SK-N-MC (cell line): ENCODE measurements around the gene CD96.

Experiments
- DNase-seq: peaks from one replicate; pipeline ENCODE4 v3.0.0-alpha.2; 2011; ENCODE audit warnings: low read depth, low spot score
- H3K27ac ChIP-seq: fragments of 200-600 bp; sonication (generic); 2 replicates; pipeline ENCODE4 v1.5.1; 2016; ENCODE audit warnings: mixed run types
- H3K36me3 ChIP-seq: fragments of 200-600 bp; sonication (generic); 2 replicates; pipeline ENCODE4 v1.6.1; 2017; ENCODE audit warnings: antibody characterized with exemption, low read length, mixed read lengths; ENCODE audit not compliant: insufficient read depth
- H3K4me3 ChIP-seq: fragments of 200-600 bp; sonication (generic); 2 replicates; pipeline ENCODE4 v1.5.1; 2016
- H3K9ac ChIP-seq: fragments of 200-600 bp; sonication (generic); 2 replicates; pipeline ENCODE4 v1.8.0; 2017; ENCODE audit warnings: mixed run types, mixed read lengths; ENCODE audit not compliant: insufficient read length
- H3K9me3 ChIP-seq: fragments of 200-600 bp; sonication (generic); 2 replicates; pipeline ENCODE4 v1.6.1; 2017; ENCODE audit warnings: low read depth, mild to moderate bottlenecking, antibody characterized with exemption, low read length, moderate library complexity, mixed read lengths
- EZH2 ChIP-seq: fragments of 200-600 bp; sonication (generic); IDR thresholded peaks from one replicate; pipeline ENCODE4 v1.6.1; 2017; ENCODE audit warnings: antibody characterized with exemption
- FOXP2 ChIP-seq: optimal IDR thresholded peaks from 2 replicates; pipeline ENCODE3; 2011; ENCODE audit warnings: mild to moderate bottlenecking, moderate library complexity; ENCODE audit not compliant: insufficient read depth; ENCODE audit errors: extremely low read length, control extremely low read depth
- POLR2AphosphoS5 ChIP-seq: IDR thresholded peaks from 2 replicates; pipeline ENCODE4 v1.6.1; 2012; ENCODE audit warnings: mild to moderate bottlenecking, low read depth, low read length, borderline replicate concordance

CD96 gene

DNA sequence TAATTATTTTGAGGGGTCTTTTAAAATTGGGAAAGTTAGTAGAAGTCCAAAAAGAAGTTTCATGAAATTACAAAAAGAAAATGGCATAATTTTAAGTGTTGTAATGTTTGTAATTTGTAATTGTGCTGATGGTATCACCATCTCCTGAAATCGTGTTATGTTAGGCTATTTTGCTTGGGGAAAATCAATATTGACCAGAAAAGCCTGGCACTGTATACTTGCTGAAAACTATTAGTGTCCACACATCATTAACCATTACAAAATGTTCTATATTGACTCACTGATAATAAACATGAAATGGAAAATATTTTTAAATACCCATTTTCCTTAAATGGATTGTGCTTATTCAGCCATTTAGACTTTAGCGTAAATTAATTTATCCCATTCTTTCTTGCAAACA, 93.4 kb downstream of the CD96 start:
- Histone ChIP-seq H3K9ac (no peak overlapping the region), H3K36me3 (no peaks in the 10 kb centered on the region), H3K9me3 (no peaks in the 10 kb centered on the region), H3K27ac (no peak overlapping the region), H3K4me3 (no peak overlapping the region)
- no peak for DNase-seq
- TF ChIP-seq POLR2AphosphoS5 (no peak), FOXP2 (no peak), EZH2 (no peak)

DNA sequence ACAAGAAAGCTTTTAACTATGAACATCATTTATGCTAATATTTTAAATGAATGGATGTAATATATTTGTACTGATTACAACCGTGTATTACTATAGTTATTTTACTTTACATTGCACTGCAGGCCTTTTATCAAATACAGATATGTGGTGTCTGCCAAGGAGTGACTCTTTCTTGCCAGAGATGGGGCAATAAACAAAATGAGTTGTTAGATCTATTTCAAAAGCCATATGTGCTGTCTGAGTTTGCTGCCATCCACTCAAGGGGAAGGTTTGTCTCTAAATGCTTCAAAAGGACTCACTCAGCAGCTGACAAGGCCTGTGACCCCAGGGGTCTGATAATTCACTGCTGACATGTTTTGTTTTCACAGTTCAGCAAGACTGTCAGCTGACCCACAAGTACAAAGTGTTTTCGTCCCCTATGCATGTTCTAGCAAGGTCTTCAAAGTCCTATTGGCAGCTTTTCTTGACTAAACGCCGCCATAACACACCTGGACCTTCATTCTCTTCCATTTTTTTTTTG, 94.4 kb downstream of the CD96 start:
- H3K4me3 ChIP-seq: no peak overlapping the region
- no peak for DNase-seq
- H3K36me3 ChIP-seq: no peaks in the 10 kb centered on the region
- TF ChIP-seq EZH2: no peak
- TF ChIP-seq POLR2AphosphoS5: no peak
- no peak for TF ChIP-seq FOXP2
- no peaks in the 10 kb centered on the region for H3K9me3 ChIP-seq
- no peak overlapping the region for H3K27ac ChIP-seq
- no peak overlapping the region for H3K9ac ChIP-seq

DNA sequence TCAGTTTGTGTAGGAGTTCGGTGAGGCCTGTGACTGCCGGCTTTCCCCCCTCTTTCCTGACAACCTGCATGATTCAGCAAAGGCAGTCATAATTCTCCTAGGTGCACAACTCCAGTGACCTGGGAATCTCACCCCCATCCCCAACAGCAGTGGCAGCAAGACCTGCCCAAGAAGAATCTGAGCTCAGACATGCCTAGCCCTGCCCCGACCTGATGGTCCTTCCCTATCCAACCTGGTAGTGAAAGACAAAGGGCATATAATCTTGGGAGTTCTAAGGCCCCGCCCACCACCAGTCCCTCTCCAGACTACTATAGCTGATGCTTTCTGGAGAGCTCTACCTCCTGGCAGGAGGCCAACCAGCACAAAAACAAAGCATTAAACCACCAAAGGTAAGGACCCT, 97.3 kb downstream of the CD96 start:
- Histone ChIP-seq H3K9me3 (no peaks in the 10 kb centered on the region), H3K9ac (no peak overlapping the region), H3K36me3 (no peaks in the 10 kb centered on the region), H3K4me3 (no peak overlapping the region), H3K27ac (no peak overlapping the region)
- TF ChIP-seq POLR2AphosphoS5: no peak
- no peak for TF ChIP-seq FOXP2
- TF ChIP-seq EZH2: no peak
- DNase-seq: no peak

DNA sequence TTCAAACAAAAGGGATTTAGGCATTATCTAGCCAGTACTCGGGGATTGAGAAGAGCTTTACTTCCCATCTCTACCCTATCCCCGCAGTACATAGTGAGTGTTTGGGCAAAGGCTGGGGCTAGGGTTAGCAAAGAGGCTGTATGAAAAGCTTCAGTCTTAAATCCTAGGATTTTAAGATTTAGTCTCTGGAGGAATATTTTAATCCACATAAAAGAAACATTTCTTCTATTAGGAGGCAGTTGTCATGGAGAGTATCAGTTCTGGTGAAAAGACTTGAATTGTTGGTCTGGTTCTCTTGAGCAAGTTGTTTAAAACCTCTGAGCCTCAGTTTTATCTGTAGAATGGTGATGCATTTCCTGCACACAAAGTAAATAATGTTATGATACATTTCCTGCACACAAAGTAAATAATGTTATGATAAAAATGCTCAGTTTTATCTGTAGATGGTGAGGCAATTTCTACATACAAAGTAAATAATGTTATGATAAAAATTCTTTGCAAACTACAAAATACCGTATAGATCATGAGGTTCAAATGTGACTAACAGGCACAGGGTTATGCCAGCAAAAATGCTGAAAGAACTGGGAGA, 107.1 kb downstream of the CD96 start:
- H3K9me3 ChIP-seq: no peaks in the 10 kb centered on the region
- no peak overlapping the region for H3K4me3 ChIP-seq
- H3K36me3 ChIP-seq: no peaks in the 10 kb centered on the region
- no peak overlapping the region for H3K9ac ChIP-seq
- H3K27ac ChIP-seq: no peak overlapping the region
- TF ChIP-seq FOXP2 (no peak), EZH2 (no peak), POLR2AphosphoS5 (no peak)
- no peak for DNase-seq

DNA sequence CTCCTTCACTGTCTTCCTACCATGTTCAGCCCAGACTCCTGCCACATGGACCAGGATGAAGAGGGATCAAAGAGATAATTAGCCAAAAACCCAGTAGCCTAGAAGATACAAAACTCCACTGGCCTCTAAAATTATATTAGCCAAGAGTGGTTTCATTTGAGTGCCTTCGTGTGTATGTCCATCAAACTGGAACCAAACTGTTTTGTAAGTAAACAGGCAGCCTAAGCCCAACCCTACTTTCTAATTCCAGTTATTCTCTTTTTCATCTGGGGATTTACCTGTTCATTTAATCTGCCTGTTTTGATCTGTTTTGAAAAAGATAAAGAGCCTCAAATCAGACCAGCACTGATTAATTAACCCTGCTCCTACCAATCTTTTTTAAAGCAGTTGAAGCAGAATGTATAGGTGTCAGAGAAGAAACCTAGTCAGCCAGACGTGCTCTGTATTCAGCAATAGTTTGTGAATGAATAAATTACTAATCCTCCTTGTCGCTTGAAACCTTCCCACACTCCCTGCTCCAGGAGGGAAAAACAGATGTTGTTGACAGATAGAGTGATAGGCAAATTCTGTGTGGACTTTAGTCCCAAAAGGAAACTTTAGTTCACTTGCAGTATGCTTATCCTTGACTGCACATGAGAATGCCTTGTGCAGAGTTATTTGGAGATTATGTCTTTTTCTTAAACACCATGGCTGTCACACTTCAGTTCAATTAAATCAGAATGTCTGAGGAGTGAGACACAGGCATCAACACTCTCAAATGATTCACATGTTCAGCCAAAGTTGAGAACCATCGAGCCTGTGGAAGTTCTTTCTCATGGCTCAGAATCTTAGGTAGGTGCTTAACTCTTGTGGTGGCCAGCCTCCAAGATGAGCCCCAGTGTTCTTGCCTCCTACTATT, 108.6 kb downstream of the CD96 start:
- H3K9me3 ChIP-seq: no peaks in the 10 kb centered on the region
- DNase-seq: no peak
- TF ChIP-seq POLR2AphosphoS5: no peak
- no peak for TF ChIP-seq EZH2
- no peak for TF ChIP-seq FOXP2
- H3K9ac ChIP-seq: no peak overlapping the region
- H3K36me3 ChIP-seq: no peaks in the 10 kb centered on the region
- no peak overlapping the region for H3K4me3 ChIP-seq
- H3K27ac ChIP-seq: no peak overlapping the region

DNA sequence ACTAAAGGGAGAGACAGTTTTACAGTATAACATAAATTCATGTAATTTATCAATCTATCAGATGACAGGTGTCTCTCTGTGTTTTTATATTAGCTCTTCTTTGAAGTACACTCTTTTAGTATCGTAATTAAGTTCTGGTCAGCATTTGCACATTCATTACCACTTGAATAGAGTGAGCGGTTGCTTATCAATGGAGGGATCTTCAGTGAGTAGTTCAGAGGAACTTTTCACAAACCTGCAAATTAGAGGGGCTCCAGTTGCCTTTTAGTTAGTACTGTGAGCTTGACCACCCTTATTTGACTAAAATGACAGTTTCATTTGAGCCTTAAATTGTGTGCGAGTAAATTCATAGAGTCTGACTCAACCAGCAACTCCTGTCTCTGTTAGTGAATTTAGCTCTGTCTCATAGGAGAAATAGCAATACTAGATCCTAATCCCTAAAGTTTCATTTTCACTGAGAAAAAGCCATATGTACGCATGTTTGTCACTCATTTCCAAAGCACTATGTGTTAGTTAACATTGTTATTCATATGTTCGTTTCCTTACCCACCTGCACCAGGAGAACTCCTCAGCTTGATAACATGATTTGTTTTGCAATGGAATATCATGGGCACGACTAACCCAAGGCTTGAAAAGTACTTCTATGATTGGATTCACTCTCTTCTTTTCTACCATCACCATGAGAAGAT, 110.6 kb downstream of the CD96 start:
- Histone ChIP-seq H3K9ac (no peak overlapping the region), H3K9me3 (no peaks in the 10 kb centered on the region), H3K27ac (no peak overlapping the region), H3K4me3 (no peak overlapping the region), H3K36me3 (no peaks in the 10 kb centered on the region)
- TF ChIP-seq FOXP2 (no peak), POLR2AphosphoS5 (no peak), EZH2 (no peak)
- no peak for DNase-seq

DNA sequence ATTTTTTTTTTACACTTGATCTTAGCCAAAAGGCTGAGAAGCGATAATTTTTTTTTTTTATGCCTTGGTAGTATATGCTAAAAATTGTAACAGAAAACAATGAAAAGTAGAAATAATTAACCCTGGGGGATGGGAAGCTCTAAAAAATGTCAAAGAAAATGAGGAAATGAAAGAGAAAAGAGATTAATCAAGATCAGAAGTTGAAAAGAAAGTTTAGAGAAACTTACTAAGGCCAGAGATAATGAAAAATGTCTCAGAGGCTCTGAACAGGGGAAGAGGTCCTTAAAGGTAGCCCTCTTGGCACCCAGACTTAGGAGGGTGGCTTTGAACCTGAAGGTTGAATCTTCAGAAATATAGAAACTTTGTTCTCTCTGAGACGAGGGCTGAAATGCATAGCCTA, 111.8 kb downstream of the CD96 start:
- DNase-seq: no peak
- Histone ChIP-seq H3K4me3 (no peak overlapping the region), H3K36me3 (no peaks in the 10 kb centered on the region), H3K9me3 (no peaks in the 10 kb centered on the region), H3K27ac (no peak overlapping the region), H3K9ac (no peak overlapping the region)
- TF ChIP-seq FOXP2: no peak
- TF ChIP-seq EZH2: no peak
- no peak for TF ChIP-seq POLR2AphosphoS5

DNA sequence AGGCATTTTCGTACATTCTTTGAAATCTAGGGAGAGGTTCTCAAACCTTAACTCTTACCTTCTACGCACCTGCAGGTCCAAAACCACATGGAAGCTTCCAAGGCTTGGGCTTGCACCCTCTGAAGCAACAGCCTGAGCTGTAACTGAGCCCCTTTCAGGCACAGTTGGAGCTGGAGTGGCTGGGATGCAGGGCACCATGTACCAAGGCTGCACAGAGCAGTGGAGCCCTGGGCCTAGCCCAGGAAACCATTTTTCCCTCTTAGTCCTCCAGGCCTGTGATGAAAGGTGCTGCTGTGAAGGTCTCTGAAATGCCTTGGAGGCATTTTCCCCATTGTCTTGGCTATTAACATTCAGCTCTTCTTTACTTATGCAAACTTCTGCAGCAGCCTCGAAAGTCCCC, 120.0 kb downstream of the CD96 start:
- Histone ChIP-seq H3K4me3 (no peak overlapping the region), H3K9ac (no peak overlapping the region), H3K9me3 (no peaks in the 10 kb centered on the region), H3K27ac (no peak overlapping the region), H3K36me3 (no peaks in the 10 kb centered on the region)
- TF ChIP-seq POLR2AphosphoS5 (no peak), EZH2 (no peak), FOXP2 (no peak)
- DNase-seq: no peak
